GM19240 (cell line): Measurements from ENCODE around the gene ARL15.

ENCODE experiments used
- DNase-seq: peaks from one replicate; pipeline ENCODE4 v3.0.0; 2011; ENCODE audit warnings: low spot score; ENCODE audit not compliant: insufficient read length

ARL15 gene

DNA sequence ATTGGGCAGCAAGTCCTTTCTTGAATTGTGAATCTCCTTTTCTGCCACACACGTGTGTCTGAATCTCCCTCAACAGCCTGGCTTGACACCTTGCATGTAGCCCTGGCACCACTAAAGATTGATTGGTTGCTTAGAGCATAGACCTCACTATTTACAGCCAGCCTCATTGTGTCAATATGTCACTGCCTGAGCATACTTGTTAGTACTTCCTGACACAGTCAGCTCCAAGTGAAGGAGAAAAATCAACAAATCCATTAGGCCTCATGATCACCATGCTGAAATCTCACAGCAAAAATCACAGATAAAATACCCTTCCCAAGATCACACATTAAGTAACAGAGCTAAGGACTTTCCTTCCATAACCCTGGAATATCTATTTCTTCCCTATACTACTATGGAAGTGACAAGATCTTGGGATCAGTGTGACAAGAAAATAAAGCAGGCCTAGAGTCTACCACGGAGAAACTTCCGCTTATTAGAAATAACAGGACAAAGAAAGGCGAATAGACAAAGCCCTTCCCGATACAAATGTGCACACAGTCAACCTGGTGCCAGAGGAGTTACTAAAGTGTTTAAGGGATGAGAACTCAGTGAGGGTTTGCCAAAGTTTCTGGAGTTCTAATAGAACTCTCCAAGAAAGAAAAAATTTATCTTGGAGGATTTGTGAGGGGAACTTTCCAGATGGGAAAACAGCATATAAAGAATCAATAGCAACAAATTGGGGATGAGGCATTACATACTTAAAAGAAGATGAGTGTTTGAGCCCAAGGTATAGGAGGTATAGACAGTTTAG lies 5.6 kb upstream of the ARL15 start:
- no peak for DNase-seq

DNA sequence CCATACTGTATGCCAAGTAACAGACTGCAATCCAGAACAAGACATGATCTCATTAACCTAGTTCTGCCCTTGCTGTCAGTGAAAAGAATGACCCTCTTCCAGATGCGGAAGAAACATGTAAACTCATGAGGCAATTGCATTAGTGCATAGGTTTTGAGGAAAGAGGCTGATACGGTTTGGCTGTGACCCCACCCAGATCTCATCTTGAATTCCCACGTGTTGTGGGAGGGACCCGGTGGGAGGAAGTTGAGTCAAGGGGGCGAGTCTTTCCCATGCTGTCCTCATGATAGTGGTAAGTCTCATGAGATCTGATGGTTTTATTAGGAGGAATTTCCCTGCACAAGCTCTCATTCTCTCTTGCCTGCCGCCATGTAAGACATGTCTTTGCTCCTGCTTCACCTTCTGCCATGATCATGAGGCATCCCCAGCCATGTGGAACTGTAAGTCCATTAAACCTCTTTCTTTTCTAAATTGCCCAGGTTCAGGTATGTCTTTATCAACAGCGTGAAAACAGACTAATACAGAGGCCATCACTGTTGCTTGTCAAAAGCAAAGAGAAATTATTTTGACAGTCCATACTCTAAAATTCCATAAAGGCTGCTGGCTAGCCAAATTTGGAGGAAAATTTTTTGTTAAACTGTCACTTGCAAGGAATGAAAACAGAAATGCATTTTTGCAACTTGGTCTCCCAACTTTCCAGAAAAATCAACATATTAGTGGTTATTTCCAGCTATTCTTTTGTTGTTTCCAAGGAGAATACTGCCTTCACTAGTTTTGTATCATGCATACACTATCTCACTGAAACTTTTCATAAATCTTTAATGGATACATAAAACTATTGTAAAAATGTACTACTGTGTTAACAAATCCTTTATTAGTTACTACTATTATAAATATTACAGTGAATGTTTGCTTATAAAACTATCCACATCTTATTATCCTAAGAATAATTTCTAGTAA lies 3.2 kb upstream of the ARL15 start:
- no peak for DNase-seq

DNA sequence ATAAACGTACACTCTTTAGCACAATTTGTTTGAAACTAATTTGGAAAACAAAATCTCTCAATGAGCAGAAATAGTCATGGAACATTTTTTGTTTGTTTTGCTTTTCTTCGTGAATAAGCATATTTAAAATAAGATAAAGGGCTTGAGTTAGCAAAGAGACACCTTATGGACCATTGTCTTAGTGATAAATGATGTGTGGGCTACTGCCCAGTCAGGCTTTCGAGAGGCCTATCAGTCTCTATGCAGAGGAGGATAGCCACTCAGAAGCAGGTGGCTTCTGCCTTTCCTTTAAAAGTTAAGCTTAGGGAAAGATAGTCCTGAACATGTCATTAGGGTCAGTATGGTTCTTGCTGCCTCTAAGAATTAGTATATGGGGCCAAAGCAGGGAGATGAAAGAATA lies 2.1 kb upstream of the ARL15 start:
- DNase-seq = no peak

DNA sequence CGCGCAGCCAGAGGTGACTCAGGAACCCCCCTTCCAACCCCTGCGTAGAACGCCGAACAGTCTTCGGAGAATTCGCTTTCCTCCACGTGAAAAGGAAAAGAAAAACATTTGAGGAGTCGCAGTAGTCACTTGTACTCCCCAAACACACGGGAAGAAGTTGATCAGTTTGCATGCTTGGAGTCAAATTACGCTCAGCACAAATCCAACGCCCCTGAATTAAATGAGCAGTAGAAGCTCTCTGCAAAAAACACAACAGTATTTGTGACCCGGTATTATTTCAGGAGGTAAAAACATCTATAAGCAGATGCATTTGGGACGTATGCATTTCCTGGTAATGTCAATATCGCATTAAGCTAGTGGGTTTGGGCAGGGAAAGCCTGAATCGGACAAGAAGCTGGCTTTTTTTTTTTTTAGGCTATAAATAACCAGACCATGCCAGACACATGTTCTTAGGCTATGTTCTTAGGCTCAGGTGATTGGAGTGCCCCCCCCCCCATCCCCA lies 854 bp upstream of the ARL15 start:
- DNase-seq = no peak

DNA sequence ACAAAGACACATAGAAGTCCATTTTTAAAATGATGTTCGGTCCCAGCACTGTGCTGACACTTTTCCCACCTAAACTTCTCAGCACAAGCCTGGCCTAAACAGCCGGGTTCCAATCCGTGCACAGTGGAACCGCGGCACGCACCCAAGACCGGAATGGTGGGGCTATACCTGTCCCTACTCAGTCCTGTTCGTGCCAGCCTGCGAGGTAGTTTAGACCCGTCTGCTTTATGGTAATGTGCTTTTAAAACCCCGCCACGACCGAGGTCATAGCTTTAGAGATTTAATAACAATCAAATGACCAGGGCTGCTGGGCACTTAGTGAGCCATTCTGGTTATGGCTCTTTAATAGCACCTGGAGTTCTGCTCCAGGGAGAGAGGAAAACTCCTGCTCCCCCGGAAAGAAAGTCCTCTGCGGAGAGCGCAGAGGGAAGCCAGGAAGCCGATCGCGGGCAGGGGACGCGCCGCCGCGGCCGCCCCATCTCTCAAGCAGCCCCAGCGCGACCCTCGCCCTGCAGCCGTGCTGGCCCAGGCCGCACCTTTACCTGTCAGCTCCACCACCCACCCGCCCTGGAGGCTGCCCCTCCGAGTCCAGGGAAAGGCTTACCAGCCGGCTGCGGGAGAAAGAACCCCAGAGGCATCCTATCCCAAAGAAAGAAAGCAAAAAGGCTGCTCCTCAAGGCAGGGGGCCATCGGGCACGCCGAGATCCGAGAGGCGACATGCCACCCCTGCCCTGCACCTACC lies 511 bp downstream of the ARL15 start:
- DNase-seq = no peak

DNA sequence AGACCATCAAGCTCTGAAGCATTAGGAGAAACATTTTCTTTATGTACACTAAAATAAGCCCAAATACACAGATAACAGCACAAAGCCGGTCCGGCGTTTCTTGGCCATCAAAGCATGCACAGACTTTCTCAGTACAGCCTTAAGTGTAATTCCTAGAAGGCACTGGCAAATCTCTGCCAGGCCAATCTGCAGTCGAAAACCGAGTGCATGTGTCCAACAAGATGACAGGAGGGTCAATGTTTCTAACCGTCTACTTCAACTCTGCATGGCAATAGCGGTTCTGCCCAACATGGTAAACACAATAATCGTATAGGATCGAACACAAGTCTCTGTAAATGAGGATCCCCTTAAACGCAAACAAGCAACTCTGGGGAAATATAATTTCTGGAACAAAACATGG lies 1.1 kb downstream of the ARL15 start:
- DNase-seq = no peak

DNA sequence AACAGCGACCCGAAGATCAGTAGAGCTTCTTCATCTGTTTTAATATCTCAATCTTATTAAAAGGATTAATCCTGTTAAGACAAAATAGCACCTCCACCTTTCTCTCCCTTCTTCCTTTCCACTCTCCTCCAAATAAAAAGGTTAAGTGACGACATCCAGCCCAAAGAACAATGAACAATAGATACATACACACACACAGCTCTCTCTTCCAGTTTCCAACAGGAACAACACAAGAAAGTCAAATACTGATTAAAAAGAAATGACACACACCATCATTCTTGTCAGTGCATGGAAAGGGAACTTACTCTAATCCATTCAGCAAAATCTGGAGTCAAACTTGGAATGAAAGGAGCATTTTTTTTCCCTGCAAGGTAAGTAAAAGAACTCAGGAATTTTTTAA lies 2.8 kb downstream of the ARL15 start:
- no peak for DNase-seq

DNA sequence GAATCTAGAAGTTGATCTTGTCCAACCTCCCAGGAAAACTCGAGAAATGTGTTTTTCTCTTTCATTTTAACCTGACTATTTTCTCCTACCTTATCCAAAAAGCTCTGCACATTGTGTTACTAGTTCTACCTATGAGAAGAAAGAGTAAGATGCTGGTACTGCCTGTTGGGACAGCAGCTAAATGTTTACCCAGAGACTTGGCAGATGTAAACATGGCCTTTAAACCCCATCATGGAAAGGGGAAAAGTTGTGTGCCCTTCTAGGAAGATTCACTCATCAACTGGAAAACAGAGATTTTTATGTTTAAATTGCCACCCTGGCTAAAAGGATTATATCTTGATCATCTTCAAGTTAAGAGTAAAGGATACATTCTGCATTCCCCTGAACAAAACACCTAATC lies 3.5 kb downstream of the ARL15 start:
- no peak for DNase-seq

DNA sequence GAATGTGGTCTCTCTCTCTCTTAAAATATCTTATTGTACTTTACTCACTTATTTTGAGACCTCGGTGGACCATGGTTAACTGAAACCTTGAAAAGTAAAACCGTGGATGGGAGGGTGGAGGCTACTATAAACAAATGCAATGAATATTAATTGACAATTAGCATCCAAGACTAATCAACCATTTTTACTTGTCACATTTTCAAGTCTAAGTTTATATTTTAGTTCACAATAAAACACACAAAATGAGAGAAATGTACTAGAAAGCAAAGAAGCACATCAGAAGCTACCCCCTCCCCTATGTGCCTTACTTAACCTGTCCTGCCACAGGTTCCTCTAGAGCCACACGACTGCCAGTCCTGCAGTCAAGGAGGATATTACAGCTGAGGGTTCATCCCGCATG lies 4.6 kb downstream of the ARL15 start:
- no peak for DNase-seq

DNA sequence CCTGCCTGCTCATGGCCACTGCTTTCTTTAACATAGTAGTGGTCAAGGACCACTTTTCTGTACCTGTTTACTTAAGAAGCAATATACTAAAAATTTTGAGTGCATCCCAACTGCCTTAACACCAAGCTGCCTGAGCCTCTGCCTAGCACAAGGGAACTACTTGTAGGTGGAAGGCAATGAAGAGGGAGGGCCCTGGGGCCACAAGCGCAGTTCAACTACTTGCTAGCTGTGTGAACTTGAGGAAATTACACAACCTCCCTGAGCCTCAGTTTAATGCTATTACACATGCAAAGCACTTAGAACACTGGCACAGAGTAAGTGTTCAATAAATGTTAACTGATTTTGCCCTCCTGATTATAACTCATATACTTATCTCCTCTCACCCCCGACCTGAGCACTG lies 6.3 kb downstream of the ARL15 start:
- no peak for DNase-seq

DNA sequence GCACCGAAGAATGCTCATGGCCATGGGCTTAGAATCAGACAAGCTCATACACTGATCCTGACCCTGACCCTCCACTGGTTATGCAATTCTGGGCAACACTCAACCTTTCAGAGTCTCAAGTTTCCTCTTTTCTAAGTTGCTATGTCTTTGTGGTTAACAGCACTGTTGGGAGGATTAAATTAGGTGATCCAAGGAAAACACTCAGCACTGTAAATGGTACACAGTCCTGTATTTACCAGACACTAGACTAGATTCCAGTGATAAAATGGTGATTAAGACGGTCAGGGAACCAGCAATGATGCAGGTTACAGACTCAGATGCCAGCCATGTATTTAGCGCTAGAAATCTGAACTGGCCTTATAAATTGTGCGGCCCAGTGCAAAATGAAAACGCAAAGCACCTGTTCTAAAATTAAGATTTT lies 8.1 kb downstream of the ARL15 start:
- DNase-seq = no peak

DNA sequence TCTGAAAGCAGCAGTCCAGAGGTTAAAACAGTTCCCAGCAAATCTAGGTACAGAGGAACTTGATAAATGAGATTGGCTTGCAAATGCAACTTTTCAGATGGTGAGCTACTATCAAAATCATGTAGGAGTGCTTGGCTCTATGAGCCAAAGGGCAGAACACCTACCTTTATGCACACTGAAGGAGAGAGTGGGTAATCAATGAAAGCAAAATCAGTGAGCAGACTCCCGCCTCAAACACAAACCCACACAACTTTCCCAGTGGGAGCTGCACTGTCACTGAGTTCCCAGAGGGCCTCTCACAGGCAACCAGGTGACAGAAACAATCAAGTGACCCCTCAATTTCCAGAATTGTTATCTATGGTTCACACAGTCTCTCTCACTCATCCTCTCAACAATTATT lies 8.5 kb downstream of the ARL15 start:
- no peak for DNase-seq

DNA sequence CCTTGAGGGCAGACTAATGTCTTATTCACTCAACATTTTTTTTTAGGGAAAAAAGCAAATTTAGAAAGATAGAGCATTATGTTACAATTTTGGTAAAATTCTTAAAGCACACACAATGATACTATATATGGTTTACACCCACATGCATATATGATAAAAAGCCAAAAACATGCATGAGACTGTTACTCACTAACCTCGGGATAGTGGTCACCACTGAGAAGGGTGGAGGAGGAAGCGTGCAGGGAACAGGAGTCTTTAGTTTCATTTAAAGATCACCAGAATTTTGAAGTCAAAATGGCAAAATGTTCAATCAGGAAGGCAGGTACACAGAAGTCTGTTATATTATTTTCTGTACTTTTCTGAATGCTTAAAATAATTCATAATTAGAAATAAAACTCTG lies 9.2 kb downstream of the ARL15 start:
- no peak for DNase-seq

DNA sequence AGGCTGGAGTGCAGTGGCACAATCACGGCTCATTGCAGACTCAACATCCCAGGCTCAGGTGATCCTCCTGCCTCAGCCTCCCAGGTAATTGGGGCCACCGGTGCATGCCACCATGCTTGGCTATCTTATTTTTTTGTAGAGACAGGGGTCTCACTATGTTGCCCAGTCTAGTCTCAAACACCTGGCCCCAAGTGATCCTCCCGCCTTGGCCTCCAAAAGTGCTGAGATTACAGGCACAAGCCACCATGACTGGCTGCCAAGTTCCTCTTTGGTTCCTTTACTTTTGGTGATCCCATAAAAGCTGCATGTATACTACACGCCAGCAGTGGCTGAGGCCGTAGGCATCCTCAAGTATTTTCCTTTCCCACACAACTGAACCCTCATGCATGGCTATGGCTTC lies 11.4 kb downstream of the ARL15 start:
- DNase-seq = no peak

DNA sequence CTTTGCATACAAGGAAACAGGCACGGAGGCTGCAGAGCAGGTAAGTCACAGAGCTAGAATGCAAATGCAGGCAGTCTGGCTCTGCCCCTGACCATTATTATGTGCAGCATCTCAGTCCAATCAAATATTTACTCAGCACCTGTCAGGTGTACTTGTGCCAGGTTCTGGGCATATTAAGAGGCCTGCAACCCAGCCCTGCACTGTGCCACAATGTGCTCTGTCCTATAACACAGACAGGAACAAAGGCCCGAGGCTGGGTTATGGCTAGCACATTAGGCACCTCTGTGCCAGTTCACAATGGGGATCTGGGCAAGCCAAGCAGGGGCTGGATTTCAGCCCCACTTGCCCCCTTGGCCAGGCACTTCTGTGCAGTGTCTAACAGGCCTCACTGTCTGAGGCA lies 14.0 kb downstream of the ARL15 start:
- DNase-seq = no peak

DNA sequence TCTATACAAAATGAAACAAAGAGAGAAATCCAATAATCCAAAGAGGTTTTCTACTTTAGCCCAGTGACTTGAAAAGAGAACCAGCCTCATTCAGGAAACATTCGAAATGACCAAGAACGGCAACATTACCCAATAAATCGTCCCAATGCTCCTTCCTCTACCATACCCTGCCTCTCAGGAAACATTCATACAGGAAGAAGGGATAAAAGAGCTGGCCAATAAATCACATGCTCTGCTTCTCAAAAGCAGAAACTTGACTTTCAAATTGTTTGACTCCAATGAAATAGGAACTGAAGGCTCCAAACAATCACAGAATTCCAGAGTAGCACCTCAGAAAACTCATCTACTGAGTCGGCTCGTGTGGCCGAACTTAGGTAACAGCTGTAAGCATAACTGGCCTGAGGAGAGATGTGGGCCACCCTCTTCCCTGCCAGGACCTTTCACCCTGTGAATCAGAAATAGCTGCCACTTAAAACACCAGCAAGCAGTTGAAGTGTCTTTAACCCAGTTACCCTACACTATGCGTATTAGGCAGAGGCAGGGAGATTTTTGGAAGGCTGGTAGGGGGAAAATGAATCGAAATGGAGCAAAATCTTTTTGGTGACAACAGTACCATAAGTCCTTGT lies 14.6 kb downstream of the ARL15 start:
- DNase-seq = no peak

DNA sequence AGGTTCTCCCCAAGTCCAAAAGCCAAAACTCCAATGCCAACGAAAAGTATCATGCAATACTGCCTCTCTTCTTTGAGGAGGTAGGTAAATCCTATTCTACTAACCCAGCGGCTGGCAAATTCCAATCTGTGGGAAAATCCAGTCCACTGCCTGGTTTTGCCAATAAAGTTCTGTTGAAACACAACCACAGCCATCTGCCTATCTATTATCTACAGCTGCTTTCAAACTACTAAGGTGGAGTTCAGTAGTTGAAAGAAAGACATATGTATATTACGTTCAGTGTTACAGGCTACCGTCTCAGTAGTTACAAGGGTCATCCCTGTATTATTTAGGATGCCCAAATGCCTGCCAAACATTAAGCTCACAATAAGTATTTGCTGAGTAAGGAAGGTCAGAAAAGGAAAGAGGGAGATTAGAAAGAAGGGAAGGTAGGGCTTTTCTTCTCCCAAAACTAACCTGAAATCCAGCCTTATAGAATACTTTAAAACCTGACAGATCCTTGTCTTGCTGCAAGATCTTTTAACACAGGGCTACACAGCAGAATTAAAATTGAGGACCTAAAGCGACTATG lies 16.2 kb downstream of the ARL15 start:
- DNase-seq = no peak

DNA sequence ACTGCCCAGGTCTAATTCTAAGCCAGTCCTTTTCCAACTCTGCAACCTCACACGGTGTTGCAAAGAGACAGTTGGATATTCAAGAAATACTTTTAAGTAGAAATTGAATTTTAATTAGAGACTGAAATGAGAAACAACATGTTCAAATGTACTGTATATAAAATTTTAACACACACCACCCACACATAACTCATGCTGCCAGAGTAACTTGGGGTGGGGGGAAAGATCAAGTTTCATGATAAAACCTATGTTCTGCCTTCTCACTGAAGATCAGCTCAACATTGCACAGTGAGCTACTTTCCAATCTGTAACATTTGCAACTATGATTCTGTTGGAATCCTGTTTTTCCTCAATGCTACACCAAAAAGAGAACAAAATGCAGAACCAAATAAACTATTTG lies 17.5 kb downstream of the ARL15 start:
- DNase-seq = no peak

DNA sequence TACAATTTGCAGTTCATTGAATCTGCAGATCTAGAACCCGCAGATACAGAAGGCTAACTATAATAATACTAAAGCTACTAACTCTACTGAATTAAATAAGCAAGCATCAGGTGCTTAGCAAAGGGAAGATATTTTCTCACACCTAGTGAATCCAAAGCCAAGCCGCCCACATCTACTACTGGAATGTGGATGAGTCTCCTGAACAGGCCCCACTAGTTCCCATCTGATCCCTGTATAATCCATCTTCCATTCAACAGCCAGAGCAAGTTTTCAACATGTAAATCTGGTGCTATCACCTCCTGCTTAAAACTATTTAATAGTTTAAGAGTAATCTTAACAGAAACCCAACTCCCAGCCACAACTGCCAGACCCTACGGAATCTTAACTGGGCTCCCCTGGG lies 18.9 kb downstream of the ARL15 start:
- DNase-seq = no peak

DNA sequence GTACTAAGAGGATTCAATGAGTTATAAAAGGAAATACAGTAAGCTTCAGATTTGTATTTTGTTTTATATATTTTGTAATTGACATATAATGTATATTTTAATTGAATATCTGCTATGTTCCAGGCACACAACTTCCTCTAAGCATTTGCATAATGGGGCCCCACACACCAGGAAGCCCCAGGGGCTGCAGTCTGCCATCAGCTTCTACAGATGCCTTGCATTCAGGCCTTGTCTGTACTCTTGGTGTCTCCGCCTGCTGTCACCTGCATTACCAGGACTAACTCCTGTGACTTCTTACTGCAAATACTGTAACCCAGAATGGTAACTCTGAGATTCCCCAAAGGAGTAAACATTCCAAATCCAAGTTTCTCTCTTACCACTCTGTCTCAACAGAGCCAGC lies 20.6 kb downstream of the ARL15 start:
- no peak for DNase-seq
